DMS53 (cell line): ENCODE results near the gene SYPL2.
"Not testable (repeated sequence)": the region's sequence is repeated elsewhere in the genome, so short reads cannot be mapped to it uniquely, and the experiment has no call there.

Experiments used
- DNase-seq: peaks from one replicate; lab custom pipeline; 2025; lab: John Stamatoyannopoulos, UW

The SYPL2 gene

GRCh38 chr1:109466452-109467300 lies at the start of gene SYPL2:
Gene SYPL2 (plus strand): TSS chr1:109466546. CDS start chr1:109466844, 298 bp downstream.
- peak; percentile 63 for DNase-seq

DNA sequence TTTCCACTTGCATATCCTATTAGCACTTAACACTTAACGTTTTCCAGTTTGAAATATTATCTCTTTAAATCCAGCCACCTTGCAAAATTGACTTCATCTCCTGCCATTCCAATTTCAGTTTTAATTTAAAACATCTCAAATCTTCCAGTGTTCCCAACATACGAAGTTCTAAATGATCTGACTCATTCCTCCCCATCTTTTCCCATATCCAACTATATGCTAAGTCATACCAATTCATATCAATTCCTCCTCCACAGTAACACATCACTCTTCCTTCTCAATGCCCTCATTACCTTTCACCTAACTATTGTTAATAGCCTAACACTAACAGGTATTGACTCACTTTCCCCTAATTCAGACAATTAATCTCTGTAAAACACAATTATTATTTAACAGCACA lies 42.8 kb upstream of the SYPL2 start:
- DNase-seq: no peak

GRCh38 chr1:109425391-109426280 lies 40.7 kb upstream of the SYPL2 start:
- DNase-seq: peak; percentile 83

- DNase-seq: peak; percentile 100
These were observed 39.8 kb upstream of the SYPL2 start, which contains the start of gene PSMA5 for GRCh38 chr1:109426281-109427170. Gene PSMA5 (minus strand): TSS chr1:109426448. CDS start chr1:109426330, 118 bp downstream.

GRCh38 chr1:109427171-109427467 lies 39.2 kb upstream of the SYPL2 start:
- DNase-seq: no peak

DNA sequence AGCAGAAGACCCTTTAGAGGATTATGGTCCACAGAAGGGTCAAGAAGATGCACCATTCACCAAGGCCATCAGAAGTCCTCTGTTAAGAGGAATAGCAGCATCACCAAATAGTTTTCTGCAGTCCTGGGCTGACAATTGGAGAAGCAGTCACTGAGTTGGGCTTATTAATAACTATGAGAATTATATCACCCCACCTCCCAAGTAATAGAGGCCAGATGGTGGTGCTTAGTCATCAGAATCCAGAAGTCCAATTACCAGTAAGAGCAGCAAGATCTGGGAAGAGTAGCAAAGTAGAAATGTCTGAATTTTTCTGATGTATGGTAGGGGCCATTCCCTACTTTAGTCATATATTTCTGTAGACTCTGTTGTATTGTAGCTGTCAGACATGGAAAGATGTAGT lies 34.0 kb upstream of the SYPL2 start:
- DNase-seq: no peak

- no peak for DNase-seq
These were observed 33.0 kb upstream of the SYPL2 start for GRCh38 chr1:109433322-109433721.

DNA sequence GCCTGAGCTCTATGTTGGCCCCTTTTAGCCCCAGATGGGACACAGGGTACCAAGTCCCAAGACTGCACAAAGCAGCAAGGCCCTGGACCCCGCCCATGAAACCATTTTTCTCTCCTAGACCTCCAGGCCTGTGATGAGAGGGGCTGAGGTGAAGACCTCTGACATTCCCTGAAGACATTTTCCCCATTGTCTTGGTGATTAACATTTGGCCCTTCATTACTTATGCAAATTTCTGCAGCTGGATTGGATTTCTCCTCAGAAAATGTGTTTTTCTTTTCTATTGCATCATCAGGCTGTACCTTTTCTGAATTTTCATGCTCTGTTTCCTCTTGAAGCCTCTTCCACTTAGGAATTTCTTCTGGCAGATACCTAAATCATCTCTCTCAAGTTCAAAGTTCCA lies 31.9 kb upstream of the SYPL2 start:
- DNase-seq: no peak

DNA sequence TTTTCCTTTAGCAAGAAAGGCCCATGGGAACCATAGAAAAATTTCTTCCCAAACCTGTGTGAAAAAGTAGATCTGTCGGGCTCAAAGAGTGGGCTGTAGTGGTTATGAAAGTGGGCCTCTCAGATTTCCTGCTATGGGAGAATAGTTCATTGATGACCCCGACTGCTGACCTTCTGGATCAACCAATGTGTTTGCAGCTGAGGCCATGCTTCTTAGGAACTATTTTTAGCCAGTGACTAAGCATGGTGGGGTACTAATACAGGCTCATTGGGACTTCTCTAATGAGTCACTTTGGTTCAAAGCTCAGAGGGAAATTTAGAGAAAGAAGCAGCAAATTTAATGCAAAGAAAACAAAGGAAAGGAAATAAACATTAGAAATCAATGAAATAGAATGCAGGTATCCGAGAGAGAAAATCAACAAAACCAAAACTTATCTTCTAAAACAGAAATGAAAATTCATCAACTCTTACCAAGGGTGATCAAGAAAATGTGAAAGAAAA lies 27.5 kb upstream of the SYPL2 start:
- DNase-seq: peak; percentile 6

DNA sequence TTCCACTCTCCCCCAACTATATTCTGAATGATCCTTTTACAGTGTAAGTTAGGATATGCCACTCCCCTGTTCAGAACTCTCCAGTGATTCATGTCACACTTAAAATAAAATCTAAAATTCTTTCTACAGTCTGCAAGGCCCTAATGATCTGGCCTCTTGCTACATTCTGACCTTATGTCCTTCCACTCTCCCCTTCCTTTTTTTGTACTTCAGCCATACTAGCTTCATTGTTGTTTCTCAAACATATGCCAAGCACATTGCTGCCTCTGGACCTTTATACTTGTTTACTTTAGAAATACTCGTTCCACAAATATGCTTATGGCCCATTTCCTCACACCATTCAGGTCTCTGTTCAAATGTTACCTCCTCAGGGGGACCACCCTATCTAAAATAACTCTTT lies 25.3 kb upstream of the SYPL2 start:
- no peak for DNase-seq

DNA sequence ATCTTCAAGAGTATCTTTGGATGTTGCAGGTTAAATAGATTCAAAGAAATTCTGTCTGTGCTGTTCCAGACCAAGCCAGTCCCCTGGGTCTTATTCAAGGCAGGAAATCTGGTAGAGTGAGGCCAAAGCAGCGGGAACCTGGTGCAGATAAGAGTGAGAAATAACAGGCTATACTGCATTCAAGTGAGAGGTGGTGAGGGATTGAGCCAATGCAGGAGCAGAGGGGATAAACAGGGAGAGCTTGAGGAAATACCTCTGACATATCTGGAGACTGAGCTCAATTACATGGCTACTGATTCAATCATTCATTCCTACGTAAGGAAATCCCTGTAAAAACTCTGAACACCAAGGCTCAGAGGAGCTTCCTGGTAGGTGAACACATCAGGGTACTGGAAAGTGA lies 22.9 kb upstream of the SYPL2 start:
- no peak for DNase-seq

GRCh38 chr1:109444346-109444745 lies 22.0 kb upstream of the SYPL2 start:
- DNase-seq: peak; percentile 9

- not testable (repeated sequence) for DNase-seq
These were observed 20.2 kb upstream of the SYPL2 start for GRCh38 chr1:109445949-109446695.

GRCh38 chr1:109447524-109447923 lies 18.8 kb upstream of the SYPL2 start:
- DNase-seq: no peak

DNA sequence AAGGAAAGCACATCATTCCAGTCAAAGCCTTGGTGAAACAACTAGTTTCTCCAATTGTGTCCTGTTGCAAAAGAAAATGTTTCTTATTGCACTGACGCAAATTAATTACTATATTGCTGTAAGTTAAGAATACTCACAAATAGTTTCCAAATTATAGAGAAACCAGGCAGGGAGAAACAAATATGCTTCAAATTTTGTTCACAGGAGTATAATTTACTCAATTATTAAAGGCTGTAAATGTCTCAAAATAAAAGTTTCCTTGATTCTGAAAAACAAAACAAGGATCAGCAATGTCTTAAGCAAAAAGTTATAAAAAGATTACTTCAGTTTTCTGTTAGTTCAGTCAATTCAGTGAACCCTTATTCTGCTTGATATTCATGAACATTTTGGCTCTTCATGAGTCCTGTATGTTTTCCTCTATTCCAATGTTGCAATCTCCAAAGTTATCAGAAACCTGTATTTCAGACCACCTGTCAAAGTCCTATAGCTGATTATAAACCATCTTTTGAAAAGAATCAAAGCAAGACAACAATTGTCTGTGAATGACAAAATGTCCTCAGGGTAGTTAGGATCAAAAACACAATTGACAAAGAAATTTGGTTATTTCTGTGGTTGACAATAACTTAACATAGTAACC lies 11.7 kb upstream of the SYPL2 start:
- peak; percentile 11 for DNase-seq

DNA sequence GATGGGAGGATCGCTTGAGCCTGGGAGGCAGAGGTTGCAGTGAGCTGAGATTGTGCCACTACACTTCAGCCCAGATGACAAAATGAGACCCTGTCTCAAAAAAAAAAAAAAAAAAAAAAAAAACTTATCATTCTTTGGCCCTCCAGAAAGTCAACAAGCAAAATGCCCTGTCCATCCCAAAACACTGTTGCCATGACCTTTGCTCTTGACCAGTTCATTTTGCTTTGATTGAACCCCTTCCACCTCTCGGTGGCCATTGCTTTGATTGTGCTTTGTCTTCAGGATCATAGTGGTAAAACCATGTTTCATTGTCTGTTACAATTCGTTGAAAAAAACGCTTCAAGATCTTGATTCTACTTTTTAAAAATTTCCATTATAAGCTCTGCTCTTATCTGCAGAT lies 8.5 kb upstream of the SYPL2 start:
- no peak for DNase-seq

DNA sequence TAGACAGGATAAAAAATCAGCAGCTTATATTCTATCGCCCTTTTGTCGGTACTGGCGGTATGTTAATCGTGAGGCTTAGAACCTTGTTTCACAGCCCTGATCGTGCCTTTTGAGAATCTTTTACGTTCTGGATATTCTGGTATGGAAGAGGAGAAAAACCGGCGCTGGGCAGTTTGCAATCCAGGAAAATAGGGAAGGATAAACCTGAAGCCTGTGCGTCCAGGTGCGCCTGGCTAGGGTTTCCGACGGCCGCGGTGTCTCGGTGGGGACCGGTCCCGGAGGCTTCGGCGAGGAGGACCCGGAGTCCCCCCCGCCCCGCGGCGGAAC lies 258 bp upstream of the SYPL2 start:
- DNase-seq: peak; percentile 62

- DNase-seq: no peak
These were observed 993 bp downstream of the SYPL2 start for GRCh38 chr1:109467301-109467777.

GRCh38 chr1:109468061-109468460 lies 1.7 kb downstream of the SYPL2 start:
- DNase-seq: no peak

- DNase-seq: peak; percentile 48
These were observed 2.6 kb downstream of the SYPL2 start for GRCh38 chr1:109468903-109469302.

GRCh38 chr1:109470245-109470644 lies 3.9 kb downstream of the SYPL2 start:
- no peak for DNase-seq
